Fibroblast of lung (primary cell): ENCODE measurements around the gene AGXT. TPM values are rescaled to one million over a fixed set of nuclear protein-coding genes. Genes with fewer than 3 reads are reported as not detected.
A peak's percentile ranks its signal among the peaks of the same experiment; 100 is the strongest.

Experiments used
- DNase-seq, 2 donors: peaks; one replicate each; pipeline versions ENCODE4 v3.0.0 to v3.0.0-alpha.2; 2010; ENCODE audit warnings: low read depth in 2 of 2
- H2AFZ ChIP-seq: 2 replicates; pipeline ENCODE4 v1.5.1; 2012; ENCODE audit warnings: low read length, control low read depth, inconsistent platforms
- H3K27ac ChIP-seq: 2 replicates; pipeline ENCODE4 v1.5.1; 2011; ENCODE audit warnings: low read length, control low read depth; ENCODE audit not compliant: insufficient read depth
- H3K27me3 ChIP-seq: 2 replicates; pipeline ENCODE4 v1.5.1; 2011; ENCODE audit warnings: mild to moderate bottlenecking, low read length; ENCODE audit not compliant: control insufficient read depth, insufficient read depth
- H3K36me3 ChIP-seq: 2 replicates; pipeline ENCODE4 v1.5.1; 2011; ENCODE audit warnings: low read length; ENCODE audit not compliant: control insufficient read depth, insufficient read depth
- H3K4me1 ChIP-seq: 2 replicates; pipeline ENCODE4 v1.5.1; 2011; ENCODE audit warnings: low read length; ENCODE audit not compliant: control insufficient read depth, insufficient read depth; ENCODE audit errors: extremely low read depth
- H3K4me2 ChIP-seq: 2 replicates; pipeline ENCODE4 v1.5.1; 2011; ENCODE audit warnings: low read length, control low read depth; ENCODE audit not compliant: insufficient read depth; ENCODE audit errors: extremely low read depth
- H3K4me3 ChIP-seq, 4 experiments: fragments of 200-600 bp in 1 of 4; sonication (generic) in 1 of 4; replicated peaks in 1 of 4; 2 replicates each; pipeline ENCODE4 v1.5.1; 2011 to 2016; ENCODE audit warnings: low read length in 4 of 4, low read depth in 3 of 4, mild to moderate bottlenecking in 3 of 4, control low read depth in 2 of 4, inconsistent platforms in 1 of 4, mixed read lengths in 1 of 4; ENCODE audit not compliant: insufficient read depth in 1 of 4; ENCODE audit errors: control extremely low read depth in 1 of 4
- H3K79me2 ChIP-seq: 2 replicates; pipeline ENCODE4 v1.5.1; 2012; ENCODE audit warnings: mild to moderate bottlenecking, low read length, inconsistent platforms; ENCODE audit not compliant: control insufficient read depth, insufficient read depth
- H3K9ac ChIP-seq: 2 replicates; pipeline ENCODE4 v1.5.1; 2011; ENCODE audit warnings: mild to moderate bottlenecking, low read length, control low read depth; ENCODE audit not compliant: insufficient read depth
- H3K9me3 ChIP-seq: 2 replicates; pipeline ENCODE4 v1.5.1; 2012; ENCODE audit warnings: low read depth, low read length; ENCODE audit not compliant: control insufficient read depth, insufficient read depth
- H4K20me1 ChIP-seq: 2 replicates; pipeline ENCODE4 v1.5.1; 2011; ENCODE audit warnings: low read length; ENCODE audit not compliant: control insufficient read depth, insufficient read depth; ENCODE audit errors: extremely low read depth
- EZH2 ChIP-seq: IDR thresholded peaks from 2 replicates; pipeline ENCODE4 v1.5.1; 2012; ENCODE audit warnings: low read length, control low read depth, mild to moderate bottlenecking; ENCODE audit errors: missing control alignments
- polyA plus RNA-seq, 2 donors: library from polyadenylated mRNA; depleted of rRNA in 1 of 2; stranded (reverse) in 1 of 2; unstranded in 1 of 2; fragments of >200 nt; gene quantifications; 2 replicates each; pipeline ENCODE4 v1.2.1, GENCODE V29; 2011 to 2012; ENCODE audit warnings: missing spikeins in 1 of 2
- total RNA-seq: library from RNA; depleted of rRNA; stranded (reverse); fragments of >200 nt; gene quantifications from 2 replicates; pipeline ENCODE4 v1.2.1, GENCODE V29; 2014
- TF ChIP-seq, protein P1 (sequence below), 2 donors: IDR thresholded peaks in 1 of 2; conservative IDR thresholded peaks in 1 of 2; 1 replicate in 1 of 2; 2 replicates in 1 of 2; pipeline ENCODE4 v1.5.1; 2011 to 2012; ENCODE audit warnings: low read length in 2 of 2, control low read depth in 1 of 2, inconsistent platforms in 1 of 2, low read depth in 1 of 2, mild to moderate bottlenecking in 1 of 2

AGXT gene
- total and polyA plus RNA-seq, 2 donors (not counting 1 experiment from before 2014, with no cell fraction given): not detected

DNA sequence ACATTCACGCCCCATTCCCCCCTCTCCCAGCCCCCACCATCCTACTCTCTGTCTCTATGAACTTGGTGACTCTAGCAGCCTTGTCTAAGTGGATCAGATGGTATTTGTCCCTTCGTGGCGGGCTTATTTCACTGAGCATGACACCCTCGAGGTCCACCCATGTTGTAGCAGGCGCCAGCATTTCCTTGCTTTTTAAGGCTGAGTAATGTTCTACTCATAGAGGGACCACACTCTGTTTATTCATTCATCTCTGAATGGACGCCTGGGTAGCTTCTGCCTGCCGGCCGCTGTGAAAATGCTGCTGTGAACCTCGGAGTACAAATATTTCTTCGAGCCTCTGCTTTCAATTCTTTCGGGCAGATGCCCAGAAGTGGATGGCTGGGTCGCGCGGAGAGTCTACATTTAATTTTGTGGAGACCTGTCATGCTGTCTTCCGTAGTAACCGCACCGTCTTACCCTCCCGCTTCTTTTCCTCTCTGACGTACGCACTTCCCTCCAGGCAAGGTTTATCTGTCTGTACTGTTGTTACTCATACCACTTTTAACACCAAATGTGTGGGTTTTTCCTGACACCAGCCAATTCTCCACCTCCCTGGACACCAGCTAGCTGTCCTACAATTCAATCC is 43.1 kb downstream of the AGXT start:
- TF ChIP-seq, protein P1, sequence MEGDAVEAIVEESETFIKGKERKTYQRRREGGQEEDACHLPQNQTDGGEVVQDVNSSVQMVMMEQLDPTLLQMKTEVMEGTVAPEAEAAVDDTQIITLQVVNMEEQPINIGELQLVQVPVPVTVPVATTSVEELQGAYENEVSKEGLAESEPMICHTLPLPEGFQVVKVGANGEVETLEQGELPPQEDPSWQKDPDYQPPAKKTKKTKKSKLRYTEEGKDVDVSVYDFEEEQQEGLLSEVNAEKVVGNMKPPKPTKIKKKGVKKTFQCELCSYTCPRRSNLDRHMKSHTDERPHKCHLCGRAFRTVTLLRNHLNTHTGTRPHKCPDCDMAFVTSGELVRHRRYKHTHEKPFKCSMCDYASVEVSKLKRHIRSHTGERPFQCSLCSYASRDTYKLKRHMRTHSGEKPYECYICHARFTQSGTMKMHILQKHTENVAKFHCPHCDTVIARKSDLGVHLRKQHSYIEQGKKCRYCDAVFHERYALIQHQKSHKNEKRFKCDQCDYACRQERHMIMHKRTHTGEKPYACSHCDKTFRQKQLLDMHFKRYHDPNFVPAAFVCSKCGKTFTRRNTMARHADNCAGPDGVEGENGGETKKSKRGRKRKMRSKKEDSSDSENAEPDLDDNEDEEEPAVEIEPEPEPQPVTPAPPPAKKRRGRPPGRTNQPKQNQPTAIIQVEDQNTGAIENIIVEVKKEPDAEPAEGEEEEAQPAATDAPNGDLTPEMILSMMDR (conservative IDR thresholded peaks at IDR 0.05 in 1 of 2, IDR thresholded peaks at IDR 0.05 in 1 of 2; ENCODE audit: low read depth in 1 of 2, low read length in 2 of 2): no peak
- TF ChIP-seq EZH2: no peak
- peak in 1 of 2 donors; percentile 84 for DNase-seq
- Histone ChIP-seq H3K36me3 (no peaks in the 10 kb centered on the region), H3K27ac (no peak overlapping the region), H3K27me3 (no peaks in the 10 kb centered on the region), H3K9me3 (no peaks in the 10 kb centered on the region), H3K9ac (no peak overlapping the region), H3K79me2 (no peaks in the 10 kb centered on the region), H2AFZ (no peak overlapping the region), H3K4me1 (peaks cover 18% of the 10 kb centered on the region), H3K4me2 (no peak overlapping the region), H3K4me3 (no peak overlapping the region), H4K20me1 (no peaks in the 10 kb centered on the region)

DNA sequence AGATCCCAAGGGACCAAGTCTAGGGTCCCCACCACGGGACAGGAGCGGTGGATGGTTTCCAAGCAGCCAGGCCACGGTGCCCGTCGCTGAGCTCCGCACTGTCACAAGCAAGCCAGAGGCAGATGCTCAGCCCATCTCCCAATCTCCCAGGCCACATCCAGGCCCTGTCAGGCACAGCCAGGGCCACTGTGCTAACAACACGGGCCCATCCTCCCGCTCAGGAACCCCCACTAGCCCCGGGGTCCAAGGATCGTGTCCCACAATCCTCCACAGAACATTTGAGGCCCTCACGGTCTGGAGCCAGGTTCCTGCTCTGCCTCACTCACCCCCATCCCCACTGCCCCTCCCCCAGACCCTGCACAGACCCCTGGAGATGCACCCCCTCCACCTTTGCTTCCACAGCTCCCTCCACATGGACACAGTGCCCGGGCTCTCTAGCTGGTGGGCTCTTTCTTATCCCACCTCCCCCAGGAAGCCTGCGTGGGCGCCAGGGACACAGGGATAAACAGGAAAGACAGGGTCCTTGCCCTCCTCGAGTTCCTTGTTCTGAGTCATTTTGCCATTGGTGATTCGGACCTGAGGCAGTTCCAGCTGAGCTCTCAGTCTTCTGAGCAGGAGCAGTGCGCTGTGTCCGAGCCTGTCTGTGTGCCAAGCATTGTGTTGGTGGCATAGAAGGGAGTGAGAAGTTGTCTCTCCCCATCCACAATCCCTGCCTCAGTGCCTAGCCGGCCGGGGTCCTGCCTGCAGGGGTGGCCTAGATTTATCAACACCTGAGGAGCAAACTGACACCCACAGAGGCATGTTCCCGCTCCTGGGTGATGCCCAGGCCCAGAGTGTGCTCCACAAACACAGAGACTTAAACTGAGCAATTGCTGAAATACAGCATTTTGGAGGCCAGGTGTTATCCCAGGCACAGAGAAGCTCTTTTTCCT is 44.5 kb downstream of the AGXT start:
- no peak overlapping the region for H3K4me2 ChIP-seq
- TF ChIP-seq EZH2: no peak
- TF ChIP-seq, protein P1 (conservative IDR thresholded peaks at IDR 0.05 in 1 of 2, IDR thresholded peaks at IDR 0.05 in 1 of 2; ENCODE audit: low read depth in 1 of 2, low read length in 2 of 2): no peak
- no peak overlapping the region for H2AFZ ChIP-seq

DNA sequence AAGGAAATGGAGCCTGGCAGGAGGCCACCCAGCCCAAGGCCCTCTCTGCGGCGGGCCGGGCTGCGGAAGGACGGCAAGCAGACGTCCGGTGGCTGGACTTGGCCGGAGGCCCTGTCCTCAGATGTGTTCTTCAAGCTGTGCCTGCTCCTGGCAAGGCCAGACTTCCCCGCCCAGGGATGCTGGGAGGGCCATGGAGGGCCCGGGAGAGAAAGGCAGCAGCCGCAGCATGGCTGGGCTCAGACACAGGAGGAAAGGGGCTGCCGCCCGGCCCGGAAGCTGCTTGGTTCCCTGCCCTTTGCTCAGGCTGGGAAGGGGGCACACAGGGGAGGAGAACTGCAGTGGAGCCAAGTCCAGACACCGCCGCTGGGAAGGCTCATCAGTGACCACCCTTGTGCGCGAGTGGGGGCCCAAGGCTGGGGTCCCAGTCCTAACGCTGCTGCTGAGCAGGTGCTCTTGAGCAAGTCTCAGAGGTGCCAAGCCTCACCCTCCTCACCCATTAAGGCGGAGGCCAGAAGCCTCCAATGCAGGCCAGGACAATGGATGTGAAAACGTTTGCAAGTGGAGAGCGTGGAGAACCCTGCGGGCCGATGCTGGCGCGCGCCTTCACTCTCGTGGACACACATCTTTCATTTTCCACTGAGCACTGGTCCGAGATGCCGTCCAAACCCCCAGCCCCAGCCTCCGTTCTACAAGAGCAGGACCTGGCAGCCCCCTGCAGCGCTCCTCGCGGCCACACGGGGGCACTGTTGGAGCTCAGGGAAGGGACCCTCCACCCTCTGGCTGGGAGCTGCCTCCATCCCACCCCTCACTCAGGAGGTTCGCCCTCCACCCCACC is 45.4 kb downstream of the AGXT start:
- Histone ChIP-seq H3K9ac (no peak overlapping the region), H3K4me1 (peaks cover 26% of the 10 kb centered on the region), H2AFZ (peak overlapping the region; percentile 17)

More for the DNA sequence above, 44.5 kb downstream of the AGXT start:
- Histone ChIP-seq H4K20me1 (no peaks in the 10 kb centered on the region), H3K9me3 (no peaks in the 10 kb centered on the region), H3K27ac (peak overlapping the region; percentile 13), H3K4me1 (peaks cover 26% of the 10 kb centered on the region), H3K36me3 (no peaks in the 10 kb centered on the region), H3K27me3 (no peaks in the 10 kb centered on the region), H3K9ac (no peak overlapping the region), H3K4me3 (no peak overlapping the region), H3K79me2 (no peaks in the 10 kb centered on the region)
- peak; percentile 35 to 49 for DNase-seq

More for the DNA sequence above, 45.4 kb downstream of the AGXT start:
- no peaks in the 10 kb centered on the region for H3K36me3 ChIP-seq
- H3K4me2 ChIP-seq: no peak overlapping the region
- H3K27me3 ChIP-seq: no peaks in the 10 kb centered on the region
- H3K27ac ChIP-seq: peak overlapping the region; percentile 13
- peak; percentile 79 to 86 for DNase-seq
- H3K79me2 ChIP-seq: no peaks in the 10 kb centered on the region
- TF ChIP-seq, protein P1 (conservative IDR thresholded peaks at IDR 0.05 in 1 of 2, IDR thresholded peaks at IDR 0.05 in 1 of 2; ENCODE audit: low read depth in 1 of 2, low read length in 2 of 2): peak; percentile 89 to 92
- TF ChIP-seq EZH2: no peak
- no peaks in the 10 kb centered on the region for H3K9me3 ChIP-seq
- H4K20me1 ChIP-seq: no peaks in the 10 kb centered on the region
- no peak overlapping the region for H3K4me3 ChIP-seq
